ENCODE data around the gene SPATA1. TPM values are rescaled to one million over a fixed set of nuclear protein-coding genes. Genes with fewer than 3 reads are reported as not detected.

Gene SPATA1
- polyA plus RNA-seq, 1 donor (not counting 4 experiments of a cell fraction or from before 2014, with no cell fraction given): 0.25 TPM

DNA sequence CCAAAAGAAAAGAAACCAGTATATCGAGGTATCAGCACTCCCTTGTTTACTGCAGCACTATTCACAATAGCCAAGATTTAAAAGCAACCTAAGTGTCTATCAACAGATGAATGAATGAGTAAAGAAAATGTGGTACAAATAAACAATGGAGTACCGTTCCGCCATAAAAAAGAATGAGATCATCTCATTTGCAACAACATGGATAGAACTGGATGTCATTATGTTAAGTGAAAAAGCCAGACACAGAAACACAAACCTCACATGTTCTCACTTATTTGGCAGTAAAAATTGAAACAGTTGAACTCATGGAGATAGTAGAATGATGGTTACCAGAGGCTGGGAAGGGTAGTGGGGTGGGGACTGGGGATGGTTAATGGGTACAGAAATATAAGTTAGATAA, 4.5 kb downstream of the SPATA1 start:
- no peaks in the 10 kb centered on the region for H4K20me1 ChIP-seq (ENCODE audit: control insufficient read depth, extremely low read depth, insufficient read depth, low read length)
- no peaks in the 10 kb centered on the region for H3K9me3 ChIP-seq (ENCODE audit: control insufficient read depth, low read depth, low read length)
- H3K4me1 ChIP-seq (ENCODE audit: control insufficient read depth, extremely low read depth, insufficient read depth, low read length): no peaks in the 10 kb centered on the region
- H3K4me2 ChIP-seq (ENCODE audit: control insufficient read depth, extremely low read depth, insufficient read depth, low read depth, low read length): no peak overlapping the region
- TF ChIP-seq CTCF (optimal IDR thresholded peaks at IDR 0.05 in 1 of 3, IDR thresholded peaks at IDR 0.05 in 1 of 3, conservative IDR thresholded peaks at IDR 0.05 in 1 of 3; ENCODE audit: extremely low read depth in 1 of 3, insufficient read depth in 2 of 3, low read length in 3 of 3) (no peak), EZH2 (IDR thresholded peaks at IDR 0.05; ENCODE audit: low read length) (no peak)
- no peaks in the 10 kb centered on the region for H3K9me1 ChIP-seq (ENCODE audit: control insufficient read depth, extremely low read depth, insufficient read depth, low read length)
- H2AFZ ChIP-seq (ENCODE audit: control insufficient read depth, low read length): no peak overlapping the region
- no peaks in the 10 kb centered on the region for H3K36me3 ChIP-seq (ENCODE audit: control insufficient read depth in 2 of 2, extremely low read depth in 1 of 2, insufficient read depth in 2 of 2, low read length in 2 of 2)
- dilution Hi-C loops (cut with MboI; ENCODE audit: extremely low pct_ligation_motif_present, low sequenced_read_pairs): no loop called here
- no peak for FAIRE-seq
- no peak for DNase-seq (ENCODE audit: low read depth, low spot score)
- no peak overlapping the region for H3K27ac ChIP-seq (ENCODE audit: control insufficient read depth, insufficient read depth, low read length)
- H3K9ac ChIP-seq (ENCODE audit: control insufficient read depth, extremely low read depth, insufficient read depth, low read length): no peak overlapping the region
- no peaks in the 10 kb centered on the region for H3K27me3 ChIP-seq (ENCODE audit: control insufficient read depth, extremely low read depth, insufficient read depth, low read length)
- peaks cover under 1% of the 10 kb centered on the region for H3K79me2 ChIP-seq (ENCODE audit: control insufficient read depth, insufficient read depth, low read length)
- H3K4me3 ChIP-seq (ENCODE audit: control insufficient read depth in 2 of 3, extremely low read depth in 1 of 3, insufficient read depth in 2 of 3, low read depth in 1 of 3, low read length in 3 of 3): no peak overlapping the region

GRCh38 chr1:84524590-84524989, 18.4 kb downstream of the SPATA1 start:
- dilution Hi-C loops (cut with MboI; ENCODE audit: extremely low pct_ligation_motif_present, low sequenced_read_pairs): no loop called here
- H3K27me3 ChIP-seq (ENCODE audit: control insufficient read depth, extremely low read depth, insufficient read depth, low read length): no peaks in the 10 kb centered on the region
- H3K9me3 ChIP-seq (ENCODE audit: control insufficient read depth, low read depth, low read length): no peaks in the 10 kb centered on the region
- H3K9me1 ChIP-seq (ENCODE audit: control insufficient read depth, extremely low read depth, insufficient read depth, low read length): no peaks in the 10 kb centered on the region
- no peak for TF ChIP-seq CTCF (optimal IDR thresholded peaks at IDR 0.05 in 1 of 3, IDR thresholded peaks at IDR 0.05 in 1 of 3, conservative IDR thresholded peaks at IDR 0.05 in 1 of 3; ENCODE audit: extremely low read depth in 1 of 3, insufficient read depth in 2 of 3, low read length in 3 of 3)
- no peak for DNase-seq (ENCODE audit: low read depth, low spot score)
- no peak for FAIRE-seq
- no peak overlapping the region for H3K9ac ChIP-seq (ENCODE audit: control insufficient read depth, extremely low read depth, insufficient read depth, low read length)
- H3K4me2 ChIP-seq (ENCODE audit: control insufficient read depth, extremely low read depth, insufficient read depth, low read depth, low read length): no peak overlapping the region
- H3K4me1 ChIP-seq (ENCODE audit: control insufficient read depth, extremely low read depth, insufficient read depth, low read length): peaks cover 5% of the 10 kb centered on the region
- H2AFZ ChIP-seq (ENCODE audit: control insufficient read depth, low read length): no peak overlapping the region
- H3K36me3 ChIP-seq (ENCODE audit: control insufficient read depth in 2 of 2, extremely low read depth in 1 of 2, insufficient read depth in 2 of 2, low read length in 2 of 2): no peaks in the 10 kb centered on the region
- no peak overlapping the region for H3K27ac ChIP-seq (ENCODE audit: control insufficient read depth, insufficient read depth, low read length)
- no peaks in the 10 kb centered on the region for H4K20me1 ChIP-seq (ENCODE audit: control insufficient read depth, extremely low read depth, insufficient read depth, low read length)
- H3K79me2 ChIP-seq (ENCODE audit: control insufficient read depth, insufficient read depth, low read length): no peaks in the 10 kb centered on the region
- no peak overlapping the region for H3K4me3 ChIP-seq (ENCODE audit: control insufficient read depth in 2 of 3, extremely low read depth in 1 of 3, insufficient read depth in 2 of 3, low read depth in 1 of 3, low read length in 3 of 3)

Measured in keratinocyte (primary cell).